Cerebellar nuclear complex (tissue), 1 donor: ENCODE data around the gene SRGN.
"Not testable (repeated sequence)": the region's sequence is repeated elsewhere in the genome, so short reads cannot be mapped to it uniquely, and the experiment has no call there.

ENCODE experiments used
- DNase-seq, 2 experiments: peaks; one replicate each; lab custom pipeline; 2025; lab: John Stamatoyannopoulos, UW

The SRGN gene, protein sequence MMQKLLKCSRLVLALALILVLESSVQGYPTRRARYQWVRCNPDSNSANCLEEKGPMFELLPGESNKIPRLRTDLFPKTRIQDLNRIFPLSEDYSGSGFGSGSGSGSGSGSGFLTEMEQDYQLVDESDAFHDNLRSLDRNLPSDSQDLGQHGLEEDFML

DNA sequence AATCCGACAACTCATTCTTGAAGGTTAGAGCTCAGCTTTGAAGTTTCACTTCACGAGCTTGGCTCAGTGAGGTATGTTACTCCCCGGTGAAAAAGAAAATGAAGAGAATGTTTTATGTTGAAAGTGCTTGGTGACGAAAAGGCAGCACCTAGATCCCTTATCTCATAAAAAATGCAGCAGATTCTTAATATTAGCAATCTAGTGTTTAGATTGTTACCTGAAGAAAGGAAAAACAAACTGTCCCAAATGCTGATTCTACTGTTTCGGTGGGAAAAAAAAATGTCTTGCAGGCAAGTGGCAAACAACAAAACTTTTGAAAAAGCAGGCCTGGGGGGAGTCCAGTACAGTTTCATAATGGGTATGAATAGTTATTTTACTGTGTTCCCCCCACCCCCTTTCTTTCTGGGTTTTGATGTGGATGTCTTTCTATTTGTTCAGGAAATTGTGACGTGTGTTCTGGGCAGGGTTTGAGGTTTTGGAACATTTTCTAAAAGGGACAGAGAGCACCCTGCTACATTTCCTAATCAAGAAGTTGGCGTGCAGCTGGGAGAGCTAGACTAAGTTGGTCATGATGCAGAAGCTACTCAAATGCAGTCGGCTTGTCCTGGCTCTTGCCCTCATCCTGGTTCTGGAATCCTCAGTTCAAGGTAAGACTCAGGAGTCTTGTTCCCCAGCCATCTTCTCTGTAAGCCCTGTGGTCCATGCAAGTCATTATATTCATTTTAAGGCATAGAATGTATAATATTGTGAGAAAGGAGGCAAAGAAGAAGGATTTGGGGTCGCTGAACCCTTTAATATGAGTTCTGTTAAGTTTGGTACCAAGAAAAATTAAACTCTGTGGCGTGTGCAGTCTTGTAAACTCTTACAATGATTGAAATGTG, at the start of gene SRGN:
Gene SRGN (plus strand): TSS at position 514 of the 881 bp plus-strand sequence. CDS start 55 bp downstream, at position 569.
- DNase-seq: no peak

- not testable (repeated sequence) for DNase-seq
Measured at GRCh38 chr10:69040904-69041303, 47.0 kb upstream of the SRGN start.

DNA sequence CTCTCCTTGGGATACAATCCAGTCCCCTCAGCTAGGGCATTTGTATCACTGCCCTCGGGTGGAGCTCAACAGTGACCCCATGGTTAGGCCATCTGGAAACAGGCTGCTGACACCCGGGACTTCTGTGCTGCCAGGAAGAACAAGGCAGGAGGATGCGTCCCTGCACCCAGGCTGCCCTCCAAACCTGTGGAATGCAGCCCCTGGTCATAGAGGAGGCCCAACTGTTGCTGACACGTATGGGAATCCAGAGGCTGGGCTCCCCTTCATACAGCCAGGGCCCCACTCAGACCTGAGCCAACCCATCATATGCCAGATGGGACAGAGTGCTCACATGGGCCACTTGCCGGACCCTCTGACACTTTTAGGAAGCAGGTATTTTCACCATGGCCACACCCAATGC, 45.5 kb upstream of the SRGN start:
- DNase-seq: no peak

DNA sequence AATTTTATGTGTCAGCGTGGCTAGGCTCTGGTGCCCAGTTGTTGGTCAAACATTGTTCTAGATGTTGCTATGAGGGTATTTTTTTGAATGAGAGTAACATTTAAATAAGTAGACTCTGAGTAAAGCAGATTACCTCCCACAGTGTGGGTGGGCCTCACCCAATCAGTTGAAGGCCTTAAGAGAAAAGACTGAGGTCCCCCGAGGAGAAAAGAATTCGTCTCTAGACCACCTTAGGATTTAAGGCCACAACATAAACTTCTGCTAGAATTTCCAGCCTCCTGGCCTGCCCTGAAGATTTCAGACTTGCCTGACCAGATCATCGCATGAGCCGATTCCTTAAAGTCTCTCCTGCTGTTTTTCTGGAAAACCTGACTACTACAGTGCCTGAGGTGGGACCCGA, 45.1 kb upstream of the SRGN start:
- no peak for DNase-seq

- DNase-seq: no peak
Measured at GRCh38 chr10:69043931-69044531, 43.9 kb upstream of the SRGN start.

DNA sequence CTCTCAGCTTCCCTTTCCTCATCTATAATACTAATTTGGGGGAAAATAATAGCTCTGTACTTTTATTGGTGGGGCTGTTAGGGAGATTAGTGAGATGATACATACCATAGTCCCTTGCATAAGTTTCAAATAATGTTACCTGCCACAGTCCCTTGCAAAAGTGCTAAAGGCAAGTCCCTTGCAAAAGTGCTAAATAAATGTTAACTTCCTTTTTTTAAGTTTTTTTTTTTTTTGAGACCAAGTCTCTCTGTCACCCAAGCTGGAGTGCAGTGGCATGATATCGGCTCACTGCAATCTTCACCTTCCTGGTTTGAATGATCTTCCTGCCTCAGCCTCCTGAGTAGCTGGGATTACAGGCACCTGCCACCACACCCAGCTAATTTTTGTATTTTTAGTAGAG, 43.4 kb upstream of the SRGN start:
- no peak for DNase-seq

GRCh38 chr10:69045441-69046300, 42.2 kb upstream of the SRGN start:
- no peak for DNase-seq

DNA sequence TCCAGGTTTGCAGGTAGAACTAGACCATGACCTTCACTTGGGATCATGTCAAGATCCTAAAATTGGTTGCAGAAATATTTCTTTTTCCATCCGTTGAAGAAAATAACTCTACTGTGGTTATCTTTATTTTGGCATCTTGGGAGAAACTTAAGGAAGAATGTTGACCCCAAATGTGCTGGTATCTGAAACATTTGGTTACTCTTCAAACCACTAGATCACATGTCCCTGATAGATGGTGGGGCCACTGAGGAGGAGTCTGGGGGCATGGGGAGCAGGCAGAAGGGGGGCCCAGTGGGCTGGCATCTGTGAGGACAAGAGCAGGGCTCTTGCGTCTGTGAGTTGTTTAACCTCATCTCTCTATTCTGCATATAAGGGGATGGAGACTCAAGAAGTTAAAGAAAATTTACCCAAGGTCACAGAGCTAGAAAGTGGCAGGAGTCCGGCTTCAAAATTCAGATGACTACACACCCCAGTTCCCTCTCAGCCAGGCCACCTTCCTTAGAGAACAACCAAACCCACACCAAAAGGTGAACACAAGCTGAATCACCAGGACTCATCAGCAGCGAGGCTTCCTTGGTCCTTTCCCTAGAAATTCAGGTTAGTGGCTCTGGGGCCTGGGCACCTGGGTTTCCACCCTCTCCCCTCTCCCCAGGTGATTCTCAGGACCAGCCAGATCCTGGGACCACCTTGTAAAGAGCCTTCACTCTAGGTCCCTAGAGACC, 40.6 kb upstream of the SRGN start:
- no peak for DNase-seq

DNA sequence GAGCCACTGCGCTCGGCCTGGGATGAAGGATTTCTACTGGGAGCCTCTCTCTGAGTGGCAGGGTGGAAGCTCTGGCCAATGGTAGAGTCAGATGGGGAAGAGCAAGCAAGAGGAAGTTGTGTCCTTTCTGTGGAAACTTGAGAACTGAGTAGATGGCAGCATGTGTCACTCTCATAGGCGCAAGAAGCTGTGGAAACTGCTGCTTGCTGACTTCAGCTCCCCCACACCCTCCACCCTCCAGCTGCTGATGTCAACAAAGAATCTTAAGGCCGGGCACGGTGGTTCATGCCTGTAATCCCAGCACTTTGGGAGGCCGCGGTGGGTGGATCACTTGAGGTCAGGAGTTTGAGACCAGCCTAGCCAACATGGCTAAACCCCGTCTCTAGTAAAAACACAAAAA, 39.8 kb upstream of the SRGN start:
- DNase-seq: no peak

DNA sequence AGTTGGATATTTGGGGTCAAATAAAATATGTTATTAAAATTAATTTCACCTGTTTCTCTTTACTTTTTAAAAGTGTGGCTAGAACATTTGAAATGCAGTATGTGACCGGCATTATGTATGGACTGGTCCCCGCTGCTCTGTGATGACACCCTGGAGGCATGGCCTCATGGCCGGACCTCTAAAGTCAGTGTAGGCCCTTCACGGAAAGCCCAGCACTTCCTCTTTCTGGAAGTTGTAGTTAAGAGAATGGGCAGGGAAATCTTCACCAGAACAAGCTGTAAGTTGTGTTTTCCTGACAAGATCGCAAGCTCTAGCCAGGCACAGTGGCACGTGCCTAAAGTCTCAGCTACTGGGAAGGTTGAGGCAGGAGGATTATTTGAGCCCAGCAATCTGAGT, 38.3 kb upstream of the SRGN start:
- no peak for DNase-seq

- DNase-seq: no peak
Measured at GRCh38 chr10:69051303-69051702, 36.6 kb upstream of the SRGN start.

- DNase-seq: no peak
Measured at GRCh38 chr10:69051710-69052487, 36.0 kb upstream of the SRGN start.

DNA sequence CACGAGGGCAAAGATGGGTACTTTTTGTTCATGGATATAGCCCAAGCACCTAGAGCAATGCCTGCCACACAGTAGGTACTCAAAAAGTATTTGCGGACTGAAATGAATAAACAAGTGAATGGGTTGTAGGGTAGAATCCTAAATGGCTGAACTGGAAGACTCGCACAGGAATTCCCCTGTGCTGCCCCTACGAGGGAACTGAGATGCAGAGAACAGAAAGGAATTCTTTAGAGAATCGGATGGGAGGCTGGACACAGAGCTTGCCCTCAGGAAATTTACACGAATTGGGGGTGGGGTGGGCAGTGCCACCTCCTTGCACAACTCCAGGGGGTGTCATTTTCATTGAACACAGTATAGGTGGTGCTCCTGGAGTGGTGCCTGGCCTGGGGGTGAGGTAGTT, 35.2 kb upstream of the SRGN start:
- no peak for DNase-seq

GRCh38 chr10:69055241-69055640, 32.7 kb upstream of the SRGN start:
- DNase-seq: no peak

DNA sequence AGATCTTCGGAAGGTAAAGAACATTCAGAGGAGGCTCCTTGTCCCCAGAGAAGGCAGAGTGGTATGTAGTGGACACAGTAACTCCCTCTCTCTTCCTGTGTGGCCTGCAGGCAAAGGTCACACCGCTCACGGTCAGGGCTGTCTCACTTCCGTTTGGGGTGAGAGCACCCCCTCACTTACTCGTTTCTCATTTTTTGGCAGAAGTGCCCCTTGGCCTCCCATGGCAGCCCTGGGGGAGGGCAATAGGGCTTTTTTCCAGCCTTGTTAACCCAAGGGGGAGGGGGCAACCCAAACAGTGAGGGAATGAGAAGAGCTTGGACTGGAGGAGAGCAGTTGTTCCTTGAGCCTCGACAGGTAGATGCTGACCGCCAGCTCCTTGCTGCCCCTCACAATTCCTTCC, 31.8 kb upstream of the SRGN start:
- no peak for DNase-seq

DNA sequence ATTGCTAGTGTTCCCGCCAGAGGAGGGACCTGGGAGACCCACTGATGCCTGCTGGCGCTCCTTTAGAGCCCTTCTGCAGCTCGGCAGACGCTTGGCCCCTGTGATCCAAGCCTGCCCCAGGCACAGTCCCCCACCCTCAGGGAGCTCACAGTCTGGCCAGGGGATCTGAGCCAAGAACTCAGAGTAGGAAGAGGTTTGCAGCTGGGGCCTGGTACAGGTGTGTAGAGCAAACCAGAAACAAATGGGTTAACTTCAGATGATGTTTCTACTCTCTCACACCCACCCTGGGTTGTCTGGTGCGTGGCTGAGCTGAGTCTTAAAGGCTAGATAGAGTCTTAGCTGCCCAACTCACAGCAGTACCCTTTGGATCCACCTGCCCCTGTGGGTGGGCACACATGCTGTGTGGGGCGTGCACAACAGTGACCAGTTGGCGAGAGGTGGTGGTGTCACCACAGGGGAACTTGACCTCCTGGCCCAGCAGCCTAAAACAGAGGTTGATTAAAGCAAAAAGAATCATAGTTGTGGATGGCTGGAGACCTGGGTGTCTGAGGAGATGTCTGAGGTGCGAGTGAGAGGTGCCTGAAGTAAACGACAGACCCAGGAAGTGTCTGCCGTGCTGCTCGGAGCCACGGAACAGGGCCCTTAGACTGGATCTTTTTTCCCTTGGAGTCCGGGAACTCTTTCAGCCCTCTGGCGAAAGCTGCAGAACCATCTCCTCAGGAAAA, 31.2 kb upstream of the SRGN start:
- no peak for DNase-seq

DNA sequence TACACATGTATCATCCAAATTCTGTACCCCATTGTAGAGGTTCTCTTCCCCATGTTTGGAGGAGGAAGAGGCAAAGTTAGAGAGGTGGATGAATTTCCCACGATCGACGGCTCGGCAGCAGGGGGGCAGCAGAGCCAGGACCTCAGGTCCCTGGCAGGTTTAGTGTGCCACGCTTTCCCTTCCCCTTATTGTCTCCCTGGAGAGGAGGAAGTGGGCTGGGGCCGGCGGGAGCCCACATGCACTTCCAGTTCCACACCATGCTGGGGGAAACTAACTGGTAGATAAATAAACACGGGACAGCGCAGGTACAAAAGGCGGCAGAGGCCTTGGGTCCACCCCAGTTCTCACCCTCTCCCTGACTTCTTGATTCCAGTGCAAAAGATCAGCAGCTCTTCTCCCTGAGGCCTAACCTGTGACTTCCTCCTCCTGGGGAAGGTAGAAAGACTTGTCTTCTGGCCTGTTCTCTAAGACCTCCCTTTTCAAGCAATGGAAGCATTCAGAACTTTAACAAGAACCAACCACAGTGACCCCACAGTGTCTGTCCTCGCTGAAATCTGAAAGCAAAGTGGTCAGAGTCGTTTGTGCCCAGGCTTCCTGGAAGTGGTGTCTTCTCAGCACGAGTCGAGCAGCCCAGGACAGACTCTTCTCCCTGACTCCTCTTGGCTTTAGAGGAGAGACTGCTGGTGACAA, 30.5 kb upstream of the SRGN start:
- no peak for DNase-seq

GRCh38 chr10:69057951-69058297, 30.0 kb upstream of the SRGN start:
- DNase-seq: no peak

- no peak for DNase-seq
Measured at GRCh38 chr10:69060127-69060798, 27.6 kb upstream of the SRGN start.
